AG10803 (cell line): ENCODE results near the gene ZNF407.

ENCODE experiments used
- DNase-seq: peaks from one replicate; pipeline ENCODE4 v3.0.0; 2010; ENCODE audit warnings: low read depth
- H3K4me3 ChIP-seq: 2 replicates; pipeline ENCODE4 v1.5.1; 2011; ENCODE audit warnings: mild to moderate bottlenecking, low read length, control low read depth
- TF ChIP-seq, protein P1 (sequence below): conservative IDR thresholded peaks from 2 replicates; pipeline ENCODE4 v1.5.1; 2011; ENCODE audit warnings: mild to moderate bottlenecking, low read length, control low read depth, inconsistent platforms

ZNF407 gene

DNA sequence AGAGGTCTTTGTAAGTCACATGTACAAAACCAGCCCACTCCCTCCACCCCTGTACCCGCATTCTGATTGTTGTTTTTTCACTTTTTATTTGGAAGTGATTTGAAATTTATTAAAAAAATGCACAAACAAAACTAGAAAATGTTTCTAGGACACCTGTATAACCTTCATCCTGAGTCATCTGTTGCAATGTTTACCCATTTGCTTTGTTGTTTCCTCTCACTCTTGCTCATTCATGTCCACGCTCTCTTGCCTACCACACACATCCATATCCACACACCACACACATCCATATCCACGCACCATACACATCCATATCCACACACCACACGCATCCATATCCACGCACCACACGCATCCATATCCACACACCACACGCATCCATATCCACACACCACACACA is 18.8 kb downstream of the ZNF407 start:
- H3K4me3 ChIP-seq, result no peak overlapping the region
- TF ChIP-seq, protein P1, sequence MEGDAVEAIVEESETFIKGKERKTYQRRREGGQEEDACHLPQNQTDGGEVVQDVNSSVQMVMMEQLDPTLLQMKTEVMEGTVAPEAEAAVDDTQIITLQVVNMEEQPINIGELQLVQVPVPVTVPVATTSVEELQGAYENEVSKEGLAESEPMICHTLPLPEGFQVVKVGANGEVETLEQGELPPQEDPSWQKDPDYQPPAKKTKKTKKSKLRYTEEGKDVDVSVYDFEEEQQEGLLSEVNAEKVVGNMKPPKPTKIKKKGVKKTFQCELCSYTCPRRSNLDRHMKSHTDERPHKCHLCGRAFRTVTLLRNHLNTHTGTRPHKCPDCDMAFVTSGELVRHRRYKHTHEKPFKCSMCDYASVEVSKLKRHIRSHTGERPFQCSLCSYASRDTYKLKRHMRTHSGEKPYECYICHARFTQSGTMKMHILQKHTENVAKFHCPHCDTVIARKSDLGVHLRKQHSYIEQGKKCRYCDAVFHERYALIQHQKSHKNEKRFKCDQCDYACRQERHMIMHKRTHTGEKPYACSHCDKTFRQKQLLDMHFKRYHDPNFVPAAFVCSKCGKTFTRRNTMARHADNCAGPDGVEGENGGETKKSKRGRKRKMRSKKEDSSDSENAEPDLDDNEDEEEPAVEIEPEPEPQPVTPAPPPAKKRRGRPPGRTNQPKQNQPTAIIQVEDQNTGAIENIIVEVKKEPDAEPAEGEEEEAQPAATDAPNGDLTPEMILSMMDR, result no peak
- no peak for DNase-seq

DNA sequence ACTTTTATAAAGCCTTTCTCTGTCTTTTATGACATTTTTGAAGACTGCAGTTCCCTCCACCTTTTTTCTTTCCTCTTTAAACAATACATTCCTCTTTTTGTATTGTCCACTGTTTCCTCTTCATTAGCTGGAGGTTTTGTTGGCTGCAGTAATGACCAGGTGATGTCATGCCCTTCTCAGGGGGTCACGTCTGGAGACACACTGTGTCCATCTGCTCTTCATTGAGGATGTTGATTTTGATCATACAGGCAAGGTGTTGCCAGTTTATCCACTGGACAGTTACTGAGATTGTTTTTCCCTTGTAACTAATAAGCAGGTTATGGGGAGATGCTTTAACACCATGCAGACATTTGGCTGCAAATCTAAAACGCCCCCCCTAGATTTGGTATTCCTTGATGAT is 19.8 kb downstream of the ZNF407 start:
- TF ChIP-seq, protein P1, result no peak
- H3K4me3 ChIP-seq, result no peak overlapping the region
- no peak for DNase-seq

DNA sequence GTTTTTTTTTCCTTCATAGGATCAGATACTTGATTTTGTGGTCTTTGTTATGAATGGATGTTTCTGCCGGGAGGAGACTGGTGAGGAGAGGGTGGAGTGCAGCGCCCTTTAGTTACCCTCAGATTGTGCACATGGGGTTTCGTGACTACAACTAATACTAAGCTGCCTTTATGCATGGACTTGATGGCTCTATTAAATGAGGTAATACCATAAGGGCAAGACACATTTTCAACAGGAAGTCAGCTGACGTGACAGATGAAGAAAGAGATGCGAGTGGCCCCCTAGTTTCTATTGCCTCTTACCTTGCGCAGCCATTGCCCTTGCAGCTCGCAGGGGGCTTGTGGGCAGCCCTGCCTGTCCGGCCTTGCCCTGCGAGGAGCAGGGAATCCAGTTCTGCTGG is 24.4 kb downstream of the ZNF407 start:
- TF ChIP-seq, protein P1, result no peak

DNA sequence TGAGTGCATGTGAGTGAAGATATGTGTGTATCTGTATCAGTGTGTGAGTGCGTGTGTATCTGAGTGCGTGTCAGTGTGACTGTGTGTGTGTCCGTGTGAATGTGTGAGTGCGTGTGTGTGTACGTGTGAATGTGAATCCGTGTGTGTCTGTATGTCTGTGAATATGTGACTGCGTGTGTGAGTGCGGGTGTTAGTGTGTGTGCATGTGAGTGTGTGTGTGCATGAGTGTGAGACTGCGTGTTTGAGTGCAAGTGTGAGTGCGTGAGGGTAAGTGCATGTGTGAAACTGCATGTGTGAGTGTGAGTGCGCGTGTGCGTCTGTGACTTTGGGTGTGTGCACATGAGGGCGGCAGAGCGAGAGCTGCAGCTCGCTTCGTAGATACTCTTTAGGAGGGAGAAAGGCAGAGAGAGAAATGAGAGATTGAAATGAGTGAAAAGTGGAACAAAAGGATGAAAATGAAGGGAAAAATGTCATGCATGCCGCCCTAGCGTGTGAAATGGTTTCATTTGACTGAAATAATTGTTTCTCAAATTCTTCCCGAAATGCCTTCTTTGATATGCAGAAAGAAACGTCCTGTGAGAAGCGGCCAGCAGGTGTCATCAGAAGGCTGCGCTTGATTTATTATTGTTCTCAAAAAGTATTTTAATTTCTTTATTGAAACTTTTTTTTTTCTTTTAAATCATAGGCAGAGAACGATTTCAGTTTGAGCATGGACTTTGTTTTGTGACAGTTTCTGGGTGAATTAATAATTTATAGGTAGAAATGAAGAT is 25.6 kb downstream of the ZNF407 start:
- H3K4me3 ChIP-seq, result no peak overlapping the region
- DNase-seq, result peak; percentile 25
- TF ChIP-seq, protein P1, result peak; percentile 47

More for the DNA sequence above, 24.4 kb downstream of the ZNF407 start:
- H3K4me3 ChIP-seq, result no peak overlapping the region
- no peak for DNase-seq

DNA sequence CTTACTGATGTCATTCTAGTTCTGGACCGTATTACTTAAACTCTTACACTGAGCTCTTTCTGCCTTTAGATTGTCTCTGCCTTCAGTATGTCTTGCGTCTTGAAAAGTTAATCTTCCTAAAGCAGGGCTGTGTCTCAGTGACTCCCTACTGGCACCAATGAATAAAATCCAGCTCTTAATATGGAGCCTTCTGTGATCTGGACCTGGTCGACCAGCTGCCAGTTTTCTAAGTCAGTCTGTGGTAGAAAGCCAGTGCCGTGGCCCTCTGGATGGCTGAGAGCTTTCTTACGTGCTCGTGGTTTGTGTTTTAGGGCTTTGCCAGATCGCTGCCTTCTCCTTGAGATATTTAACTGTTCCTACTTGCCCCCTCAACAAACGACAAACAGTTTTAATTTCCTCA is 26.8 kb downstream of the ZNF407 start:
- no peak overlapping the region for H3K4me3 ChIP-seq
- peak; percentile 25 for DNase-seq
- TF ChIP-seq, protein P1, result no peak

DNA sequence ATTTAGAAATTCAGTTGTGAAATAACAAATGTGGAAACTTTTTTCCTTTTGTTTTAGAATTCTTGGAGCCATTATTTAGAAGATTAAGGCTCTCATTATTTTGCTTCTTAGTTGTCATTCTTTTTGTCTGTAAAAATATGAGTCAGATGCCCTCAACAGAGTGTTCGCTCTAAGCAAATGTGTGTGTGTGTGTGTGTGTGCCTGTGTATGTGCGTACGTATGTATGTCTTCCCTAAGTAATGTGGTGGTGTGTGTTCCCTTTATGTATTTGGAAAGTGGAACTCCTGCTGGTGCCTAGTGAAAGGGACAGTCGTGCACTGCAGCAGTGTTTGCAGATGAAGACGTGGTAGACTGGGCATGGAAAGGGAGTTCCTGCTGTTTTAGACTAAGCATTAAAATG is 27.5 kb downstream of the ZNF407 start:
- no peak overlapping the region for H3K4me3 ChIP-seq
- DNase-seq, result peak; percentile 66
- TF ChIP-seq, protein P1, result no peak
